Ascending aorta (tissue), 2 donors: ENCODE data around the gene EFEMP2. TPM values are rescaled to one million over a fixed set of nuclear protein-coding genes. Genes with fewer than 3 reads are reported as not detected.

ENCODE experiments used
- DNase-seq, 2 donors: peaks; one replicate each; pipeline ENCODE4 v3.0.0-alpha.2; 2019; ENCODE audit warnings: low spot score in 2 of 2
- H3K27ac ChIP-seq, 2 donors: fragments of 200-600 bp; sonication (generic); one replicate each; pipeline ENCODE4 v1.5.1; 2016 to 2017; ENCODE audit warnings: mild to moderate bottlenecking in 1 of 2
- H3K27me3 ChIP-seq: fragments of 200-600 bp; sonication (generic); one replicate; pipeline ENCODE4 v1.5.1; 2017
- H3K36me3 ChIP-seq, 2 donors: fragments of 200-600 bp; sonication (generic); one replicate each; pipeline ENCODE4 v1.5.1; 2016
- H3K4me1 ChIP-seq, 2 donors: fragments of 200-600 bp; sonication (generic); one replicate each; pipeline ENCODE4 v1.5.1; 2016 to 2017; ENCODE audit warnings: mild to moderate bottlenecking in 1 of 2
- H3K4me3 ChIP-seq, 2 donors: fragments of 200-600 bp; sonication (generic); one replicate each; pipeline ENCODE4 v1.5.1; 2016 to 2017; ENCODE audit warnings: mild to moderate bottlenecking in 1 of 2
- H3K9me3 ChIP-seq, 2 donors: fragments of 200-600 bp; sonication (generic); one replicate each; pipeline ENCODE4 v1.5.1; 2016
- intact Hi-C: fragments of 100-400 bp; cut with DNase I; formaldehyde crosslinking; loops from one replicate; pipeline ENCODE4 v1.15.1; 2023
- total RNA-seq: library from RNA; depleted of rRNA; stranded (reverse); fragments of >200 nt; gene quantifications from one replicate; pipeline ENCODE4 v1.1.0, GENCODE V29; 2016
- TF ChIP-seq, protein P1 (sequence below), 3 experiments: fragments of 200-600 bp in 2 of 3; fragments of 450-650 bp in 1 of 3; sonication (generic) in 2 of 3; IDR thresholded peaks; one replicate each; pipeline ENCODE4 v1.5.1; 2016 to 2019; ENCODE audit warnings: antibody characterized with exemption in 3 of 3, mild to moderate bottlenecking in 1 of 3, moderate library complexity in 1 of 3

Gene EFEMP2
- total RNA-seq, 1 donor from 2014 or later = 92.8 TPM

DNA sequence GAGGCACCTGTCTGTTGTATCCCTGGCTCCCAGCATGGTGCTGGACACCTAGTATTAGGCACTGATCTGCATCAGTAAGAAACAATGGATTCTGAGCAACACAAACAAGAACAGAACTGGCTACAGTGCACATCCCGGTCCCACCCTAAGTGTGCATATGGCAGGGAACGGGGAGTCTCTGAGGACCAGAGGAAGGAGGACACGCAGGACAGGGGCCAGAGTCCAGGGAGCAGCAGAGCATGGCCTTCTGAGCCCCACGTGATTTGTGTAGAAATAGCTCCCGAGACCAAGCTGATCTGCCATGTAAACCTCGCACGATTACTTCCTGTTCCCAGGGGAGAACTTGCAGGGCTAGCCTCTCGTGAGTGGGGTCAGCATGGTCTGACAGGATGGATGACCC lies 51.5 kb downstream of the EFEMP2 start:
- H3K27me3 ChIP-seq = no peaks in the 10 kb centered on the region
- TF ChIP-seq, protein P1, sequence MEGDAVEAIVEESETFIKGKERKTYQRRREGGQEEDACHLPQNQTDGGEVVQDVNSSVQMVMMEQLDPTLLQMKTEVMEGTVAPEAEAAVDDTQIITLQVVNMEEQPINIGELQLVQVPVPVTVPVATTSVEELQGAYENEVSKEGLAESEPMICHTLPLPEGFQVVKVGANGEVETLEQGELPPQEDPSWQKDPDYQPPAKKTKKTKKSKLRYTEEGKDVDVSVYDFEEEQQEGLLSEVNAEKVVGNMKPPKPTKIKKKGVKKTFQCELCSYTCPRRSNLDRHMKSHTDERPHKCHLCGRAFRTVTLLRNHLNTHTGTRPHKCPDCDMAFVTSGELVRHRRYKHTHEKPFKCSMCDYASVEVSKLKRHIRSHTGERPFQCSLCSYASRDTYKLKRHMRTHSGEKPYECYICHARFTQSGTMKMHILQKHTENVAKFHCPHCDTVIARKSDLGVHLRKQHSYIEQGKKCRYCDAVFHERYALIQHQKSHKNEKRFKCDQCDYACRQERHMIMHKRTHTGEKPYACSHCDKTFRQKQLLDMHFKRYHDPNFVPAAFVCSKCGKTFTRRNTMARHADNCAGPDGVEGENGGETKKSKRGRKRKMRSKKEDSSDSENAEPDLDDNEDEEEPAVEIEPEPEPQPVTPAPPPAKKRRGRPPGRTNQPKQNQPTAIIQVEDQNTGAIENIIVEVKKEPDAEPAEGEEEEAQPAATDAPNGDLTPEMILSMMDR (IDR thresholded peaks at IDR 0.05) = no peak
- no peak for DNase-seq
- peaks cover 0 to 2% of the 10 kb centered on the region in 2 donors for H3K4me1 ChIP-seq
- intact Hi-C loops = no loop called here
- H3K27ac ChIP-seq = no peak overlapping the region
- no peak overlapping the region for H3K4me3 ChIP-seq
- no peaks in the 10 kb centered on the region for H3K9me3 ChIP-seq
- no peaks in the 10 kb centered on the region for H3K36me3 ChIP-seq

DNA sequence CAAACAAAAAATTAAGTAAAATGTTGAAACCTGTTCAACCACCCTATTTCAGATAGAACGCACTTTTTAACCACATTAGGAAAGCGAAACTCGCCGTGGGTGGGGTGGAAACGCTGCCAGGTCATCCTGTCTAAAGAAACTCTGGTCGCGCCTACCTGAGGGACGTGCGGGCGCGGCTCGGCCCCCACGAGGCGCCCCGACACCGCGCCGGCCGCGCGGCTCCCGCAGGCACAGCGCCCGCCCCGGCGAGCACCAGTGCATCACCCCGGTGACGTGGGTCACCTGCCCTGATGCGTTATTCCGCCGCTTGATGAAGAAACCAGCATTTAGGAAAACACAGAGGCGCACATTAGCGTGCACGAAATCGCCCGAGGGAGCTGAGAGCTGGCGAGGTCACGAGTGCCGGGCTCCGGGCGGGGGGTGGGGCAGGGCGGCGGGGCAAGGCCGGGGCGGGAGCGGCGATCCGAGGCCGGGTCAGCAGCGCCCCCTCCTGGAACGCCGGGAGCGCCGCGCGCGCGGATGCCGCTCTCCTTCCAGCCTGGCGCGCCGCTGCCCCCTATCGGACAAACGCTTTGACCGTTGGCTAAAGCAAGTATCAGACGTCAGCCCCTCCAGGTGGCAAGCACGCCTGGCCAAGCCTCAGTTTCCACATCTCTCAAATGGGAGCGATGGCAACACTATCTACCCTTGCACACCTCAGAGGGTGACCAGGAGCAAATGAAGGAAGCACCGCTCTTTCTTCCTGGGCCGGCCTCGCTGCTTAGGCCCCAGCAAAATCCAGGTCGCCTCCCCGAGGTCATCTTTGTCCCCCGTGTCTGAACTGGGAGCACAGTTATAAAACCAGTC lies 54.5 kb downstream of the EFEMP2 start:
- Histone ChIP-seq H3K9me3 (no peaks in the 10 kb centered on the region), H3K27ac (peak overlapping the region in 1 of 2 donors; percentile 25), H3K27me3 (no peaks in the 10 kb centered on the region), H3K36me3 (no peaks in the 10 kb centered on the region), H3K4me1 (peaks cover 0 to 2% of the 10 kb centered on the region in 2 donors), H3K4me3 (peak overlapping the region; percentile 77 to 91)
- DNase-seq = peak; percentile 45 to 95
- TF ChIP-seq, protein P1 (IDR thresholded peaks at IDR 0.05) = peak; percentile 92 to 99 (median 96)
- intact Hi-C loops = loop anchor here (1.0 to 2.0 kb wide), 5 partner anchors 15 to 112 kb away; partner anchors contain the start of genes RNASEH2C and SNX32

DNA sequence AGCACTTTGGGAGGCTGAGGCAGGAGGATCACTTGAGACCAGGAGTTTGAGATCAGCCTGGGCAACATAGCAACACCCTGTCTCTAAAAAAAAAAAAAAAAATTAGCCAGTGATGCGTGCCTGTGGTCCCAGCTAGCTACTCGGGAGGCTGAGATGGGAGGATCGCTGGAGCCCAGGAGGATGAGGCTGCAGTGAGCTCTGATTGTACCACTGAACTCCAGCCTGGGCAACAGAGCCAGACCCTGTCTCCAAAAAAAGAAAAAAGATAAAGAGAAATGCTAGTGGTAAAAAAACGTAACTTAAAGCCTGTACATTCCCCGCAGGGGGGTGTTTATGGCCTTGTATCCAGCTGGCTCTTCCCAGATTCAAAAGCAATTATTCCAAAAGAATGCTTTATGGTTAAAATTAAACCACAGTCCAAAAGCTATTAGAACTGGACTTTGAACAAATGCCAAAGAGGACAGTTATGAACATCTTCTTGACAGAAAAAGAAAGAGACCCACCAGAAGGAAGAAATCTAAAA lies 55.2 kb downstream of the EFEMP2 start:
- peak overlapping the region in 1 of 2 donors; percentile 25 for H3K27ac ChIP-seq
- intact Hi-C loops = loop anchor here (2.0 kb wide), 1 partner anchor 39 kb away; no protein-coding TSS in a partner anchor
- TF ChIP-seq, protein P1 (IDR thresholded peaks at IDR 0.05) = no peak
- H3K4me3 ChIP-seq = peak overlapping the region; percentile 77 to 91
- DNase-seq = no peak
- peaks cover 0 to 2% of the 10 kb centered on the region in 2 donors for H3K4me1 ChIP-seq
- H3K36me3 ChIP-seq = no peaks in the 10 kb centered on the region
- H3K9me3 ChIP-seq = no peaks in the 10 kb centered on the region
- H3K27me3 ChIP-seq = no peaks in the 10 kb centered on the region

DNA sequence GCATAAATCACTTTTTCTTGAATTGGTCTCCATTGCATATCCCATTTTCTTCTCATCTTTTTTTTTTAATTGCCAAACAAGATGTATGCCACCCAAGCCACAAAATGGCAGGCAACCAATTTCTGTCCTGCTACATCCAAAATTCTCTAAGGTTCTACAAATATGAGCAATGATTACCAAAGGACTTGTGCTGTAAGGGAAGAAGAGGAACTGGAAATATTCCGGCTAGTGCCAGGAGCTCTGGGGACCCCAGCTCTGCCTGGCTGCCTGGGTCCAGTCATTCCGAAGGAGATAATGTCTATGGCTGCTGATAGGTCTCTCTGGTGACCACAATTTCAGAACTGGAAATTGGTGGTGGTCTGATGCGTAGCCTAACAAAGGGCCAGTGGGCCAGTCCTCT lies 55.9 kb downstream of the EFEMP2 start:
- DNase-seq = no peak
- TF ChIP-seq, protein P1 (IDR thresholded peaks at IDR 0.05) = no peak
- Histone ChIP-seq H3K36me3 (no peaks in the 10 kb centered on the region), H3K4me3 (peak overlapping the region in 1 of 2 donors; percentile 91), H3K27ac (no peak overlapping the region), H3K27me3 (no peaks in the 10 kb centered on the region), H3K9me3 (no peaks in the 10 kb centered on the region), H3K4me1 (peaks cover 0 to 2% of the 10 kb centered on the region in 2 donors)
- intact Hi-C loops = loop anchor here (2.0 kb wide), 1 partner anchor 38 kb away; no protein-coding TSS in a partner anchor

Other genes starting within 250 kb of the EFEMP2 start
- gene SIPA1, start 234.7 kb downstream of the EFEMP2 start, total RNA-seq = 145 TPM
- gene RELA, start 209.9 kb downstream of the EFEMP2 start, total RNA-seq = 115 TPM
- 31.0 TPM for gene KAT5, start 160.5 kb downstream of the EFEMP2 start, total RNA-seq
- gene RNASEH2C, start 152.0 kb downstream of the EFEMP2 start, total RNA-seq = 155 TPM
- 31.8 TPM for gene AP5B1, start 91.8 kb downstream of the EFEMP2 start, total RNA-seq
- gene OVOL1, start 85.7 kb downstream of the EFEMP2 start, total RNA-seq = not detected
- not detected for gene SNX32, start 38.8 kb downstream of the EFEMP2 start, total RNA-seq
- gene CFL1, start 14.6 kb downstream of the EFEMP2 start, total RNA-seq = 974 TPM
- gene MUS81, start 12.4 kb downstream of the EFEMP2 start, total RNA-seq = 45.0 TPM
- gene CTSW, start 7.0 kb upstream of the EFEMP2 start, total RNA-seq = not detected
- gene FIBP, start 15.7 kb upstream of the EFEMP2 start, total RNA-seq = 57.2 TPM
- gene CCDC85B, start 17.9 kb upstream of the EFEMP2 start, total RNA-seq = 184 TPM
- gene FOSL1, start 27.6 kb upstream of the EFEMP2 start, total RNA-seq = 123 TPM
- gene C11orf68, start 46.3 kb upstream of the EFEMP2 start, total RNA-seq = 25.3 TPM
- 135 TPM for gene DRAP1, start 46.6 kb upstream of the EFEMP2 start, total RNA-seq
- gene TSGA10IP, start 72.7 kb upstream of the EFEMP2 start, total RNA-seq = not detected
- gene SART1, start 88.9 kb upstream of the EFEMP2 start, total RNA-seq = 28.4 TPM
- gene EIF1AD, start 129.4 kb upstream of the EFEMP2 start, total RNA-seq = 15.6 TPM
- 11.7 TPM for gene BANF1, start 129.7 kb upstream of the EFEMP2 start, total RNA-seq
- 4.4 TPM for gene CST6, start 139.2 kb upstream of the EFEMP2 start, total RNA-seq
- not detected for gene CATSPER1, start 153.7 kb upstream of the EFEMP2 start, total RNA-seq
- gene GAL3ST3, start 176.4 kb upstream of the EFEMP2 start, total RNA-seq = not detected
- 128 TPM for gene SF3B2, start 179.6 kb upstream of the EFEMP2 start, total RNA-seq
- gene PACS1, start 197.5 kb upstream of the EFEMP2 start, total RNA-seq = 138 TPM